ENCODE measurements around the gene GGN. TPM values are rescaled to one million over a fixed set of nuclear protein-coding genes. Genes with fewer than 3 reads are reported as not detected.

GGN gene
- total RNA-seq, 1 experiment from 2014 or later: 1.4 TPM

DNA sequence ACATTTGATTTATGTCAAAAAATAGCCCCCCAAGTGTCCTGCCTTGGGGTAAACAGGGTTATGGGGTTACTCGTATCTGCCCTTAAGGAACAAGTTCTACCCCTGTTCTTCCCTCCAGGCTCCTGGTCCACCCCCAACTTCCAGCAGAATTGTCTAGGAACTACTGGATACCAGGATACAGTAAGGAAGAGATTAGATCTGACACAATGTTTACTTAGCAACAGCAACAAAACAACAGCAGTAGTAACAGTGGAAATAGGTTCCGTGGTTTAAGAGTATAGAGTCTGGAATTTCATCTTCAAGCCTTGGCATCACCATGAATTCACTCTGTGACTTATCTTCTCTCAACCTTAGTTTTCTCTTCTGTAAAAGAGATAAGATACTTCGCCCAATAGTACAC lies 13.3 kb upstream of the GGN start:
- no TSS peak for BruUV-seq (replicated peaks)
- no peaks in the 10 kb centered on the region for H3K4me1 Mint-ChIP-seq (ENCODE audit: insufficient read depth, unreplicated experiment)
- peaks cover 6% of the 10 kb centered on the region for H3K36me3 Mint-ChIP-seq (ENCODE audit: insufficient read depth, unreplicated experiment)
- H3K9me3 Mint-ChIP-seq (ENCODE audit: unreplicated experiment): no peaks in the 10 kb centered on the region
- no peak overlapping the region for H3K4me3 Mint-ChIP-seq (ENCODE audit: unreplicated experiment)
- no peaks in the 10 kb centered on the region for H3K27me3 Mint-ChIP-seq (ENCODE audit: insufficient read depth, unreplicated experiment)
- TF ChIP-seq, protein P1, sequence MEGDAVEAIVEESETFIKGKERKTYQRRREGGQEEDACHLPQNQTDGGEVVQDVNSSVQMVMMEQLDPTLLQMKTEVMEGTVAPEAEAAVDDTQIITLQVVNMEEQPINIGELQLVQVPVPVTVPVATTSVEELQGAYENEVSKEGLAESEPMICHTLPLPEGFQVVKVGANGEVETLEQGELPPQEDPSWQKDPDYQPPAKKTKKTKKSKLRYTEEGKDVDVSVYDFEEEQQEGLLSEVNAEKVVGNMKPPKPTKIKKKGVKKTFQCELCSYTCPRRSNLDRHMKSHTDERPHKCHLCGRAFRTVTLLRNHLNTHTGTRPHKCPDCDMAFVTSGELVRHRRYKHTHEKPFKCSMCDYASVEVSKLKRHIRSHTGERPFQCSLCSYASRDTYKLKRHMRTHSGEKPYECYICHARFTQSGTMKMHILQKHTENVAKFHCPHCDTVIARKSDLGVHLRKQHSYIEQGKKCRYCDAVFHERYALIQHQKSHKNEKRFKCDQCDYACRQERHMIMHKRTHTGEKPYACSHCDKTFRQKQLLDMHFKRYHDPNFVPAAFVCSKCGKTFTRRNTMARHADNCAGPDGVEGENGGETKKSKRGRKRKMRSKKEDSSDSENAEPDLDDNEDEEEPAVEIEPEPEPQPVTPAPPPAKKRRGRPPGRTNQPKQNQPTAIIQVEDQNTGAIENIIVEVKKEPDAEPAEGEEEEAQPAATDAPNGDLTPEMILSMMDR (IDR thresholded peaks at IDR 0.05; ENCODE audit: unreplicated experiment): no peak
- ChIA-PET CTCF (interaction anchor here (0.7 kb wide), 1 partner anchor 1277 kb away, joined by 3 read pairs; no protein-coding TSS in a partner anchor), POLR2A (interaction anchor here (2.8 kb wide), 1 partner anchor 27 kb away, joined by 17 read pairs; the partner anchor contains the start of gene PSMD8)
- no peak for DNase-seq (ENCODE audit: unreplicated experiment)
- intact Hi-C loops (cut with micrococcal nuclease): loop anchor here (10.0 kb wide), 1 partner anchor 156 kb away; no protein-coding TSS in a partner anchor
- no peak overlapping the region for H3K27ac Mint-ChIP-seq (ENCODE audit: low read depth, unreplicated experiment)

DNA sequence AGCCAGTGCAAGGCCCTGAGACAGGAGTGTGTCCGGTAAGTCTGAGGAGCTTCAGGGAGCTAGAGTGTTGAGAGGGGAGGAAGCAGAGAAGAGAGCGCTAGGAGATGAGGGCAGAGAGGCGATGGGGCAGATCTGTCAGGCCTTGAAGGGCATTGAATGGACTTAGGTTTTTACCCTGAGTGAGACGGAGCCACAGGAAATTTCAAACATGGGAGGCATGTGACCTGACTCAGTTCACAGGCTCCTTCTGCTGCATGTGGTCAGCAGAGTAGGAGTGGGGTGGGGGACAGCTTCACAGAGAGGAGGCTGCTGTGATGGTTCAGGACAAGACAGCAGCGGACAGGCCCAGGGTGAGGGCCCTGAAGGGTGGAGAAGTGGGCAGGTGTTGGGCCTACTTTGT lies 12.5 kb upstream of the GGN start:
- no TSS peak for BruUV-seq (replicated peaks)
- Mint-ChIP-seq H3K27me3 (ENCODE audit: insufficient read depth, unreplicated experiment) (no peaks in the 10 kb centered on the region), H3K9me3 (ENCODE audit: unreplicated experiment) (no peaks in the 10 kb centered on the region), H3K27ac (ENCODE audit: low read depth, unreplicated experiment) (no peak overlapping the region), H3K4me1 (ENCODE audit: insufficient read depth, unreplicated experiment) (no peaks in the 10 kb centered on the region), H3K36me3 (ENCODE audit: insufficient read depth, unreplicated experiment) (peaks cover 6% of the 10 kb centered on the region), H3K4me3 (ENCODE audit: unreplicated experiment) (no peak overlapping the region)
- ChIA-PET POLR2A (no interaction called here), CTCF (interaction anchor here (0.7 kb wide), 1 partner anchor 1278 kb away, joined by 3 read pairs; no protein-coding TSS in a partner anchor)
- DNase-seq (ENCODE audit: unreplicated experiment): no peak
- intact Hi-C loops (cut with micrococcal nuclease): loop anchor here (10.0 kb wide), 1 partner anchor 156 kb away; no protein-coding TSS in a partner anchor
- TF ChIP-seq, protein P1 (IDR thresholded peaks at IDR 0.05; ENCODE audit: unreplicated experiment): no peak

DNA sequence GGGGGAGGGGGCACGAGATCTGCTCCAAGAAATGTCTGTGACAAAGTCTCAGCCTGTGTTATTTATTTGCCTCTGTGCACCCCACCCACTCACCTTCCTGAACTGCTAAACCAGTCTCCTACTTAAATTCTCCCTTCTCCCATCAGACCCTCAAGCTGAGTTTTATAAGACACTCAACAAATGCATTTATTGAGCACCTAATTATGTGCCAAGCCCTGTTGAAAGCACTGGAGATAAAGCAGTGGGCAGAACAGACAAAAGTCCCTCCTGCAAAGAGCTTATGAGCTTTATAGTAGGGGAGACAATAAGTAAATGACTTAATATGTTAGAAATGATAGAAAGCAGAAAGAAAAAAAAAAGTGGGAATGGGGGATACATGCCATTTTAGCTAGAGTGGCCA lies 11.7 kb upstream of the GGN start:
- TF ChIP-seq, protein P1 (IDR thresholded peaks at IDR 0.05; ENCODE audit: unreplicated experiment): no peak
- no peak overlapping the region for H3K4me3 Mint-ChIP-seq (ENCODE audit: unreplicated experiment)
- no peaks in the 10 kb centered on the region for H3K4me1 Mint-ChIP-seq (ENCODE audit: insufficient read depth, unreplicated experiment)
- DNase-seq (ENCODE audit: unreplicated experiment): no peak
- no peak overlapping the region for H3K27ac Mint-ChIP-seq (ENCODE audit: low read depth, unreplicated experiment)
- H3K9me3 Mint-ChIP-seq (ENCODE audit: unreplicated experiment): no peaks in the 10 kb centered on the region
- ChIA-PET POLR2A (interaction anchor here (1.6 kb wide), 1 partner anchor 10 kb away, joined by 5 read pairs; no protein-coding TSS in a partner anchor), CTCF (interaction anchor here (0.6 to 0.9 kb wide), 2 partner anchors 532 to 928 kb away, joined by 3 to 4 read pairs; partner anchors contain the start of gene MRPS12)
- no peaks in the 10 kb centered on the region for H3K27me3 Mint-ChIP-seq (ENCODE audit: insufficient read depth, unreplicated experiment)
- intact Hi-C loops (cut with micrococcal nuclease): no loop called here
- no TSS peak for BruUV-seq (replicated peaks)
- peaks cover 6% of the 10 kb centered on the region for H3K36me3 Mint-ChIP-seq (ENCODE audit: insufficient read depth, unreplicated experiment)

DNA sequence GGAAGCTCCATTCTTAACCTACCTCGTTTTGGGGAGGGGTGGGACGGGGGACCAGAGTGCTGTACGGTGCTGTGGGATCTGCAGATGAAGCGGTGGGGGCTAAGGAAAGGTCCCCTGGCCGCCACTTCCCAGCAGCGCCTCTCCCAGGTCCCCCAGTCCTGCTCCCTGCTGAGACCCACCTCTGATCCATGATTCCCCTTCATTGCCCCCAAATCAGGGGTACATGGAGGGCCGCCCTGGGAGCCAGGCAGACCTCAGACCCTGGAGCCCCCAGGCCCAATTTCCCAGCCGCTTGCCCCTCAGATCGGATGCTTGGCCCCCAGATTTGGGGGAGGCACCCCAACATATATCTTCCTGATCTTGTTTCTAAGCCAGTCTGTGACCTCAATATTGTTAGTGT lies 11.2 kb upstream of the GGN start:
- peaks cover 6% of the 10 kb centered on the region for H3K36me3 Mint-ChIP-seq (ENCODE audit: insufficient read depth, unreplicated experiment)
- no TSS peak for BruUV-seq (replicated peaks)
- POLR2A ChIA-PET: interaction anchor here (1.6 kb wide), 1 partner anchor 9 kb away, joined by 5 read pairs; no protein-coding TSS in a partner anchor
- TF ChIP-seq, protein P1 (IDR thresholded peaks at IDR 0.05; ENCODE audit: unreplicated experiment): no peak
- no peak for DNase-seq (ENCODE audit: unreplicated experiment)
- H3K4me3 Mint-ChIP-seq (ENCODE audit: unreplicated experiment): no peak overlapping the region
- no peaks in the 10 kb centered on the region for H3K4me1 Mint-ChIP-seq (ENCODE audit: insufficient read depth, unreplicated experiment)
- no peak overlapping the region for H3K27ac Mint-ChIP-seq (ENCODE audit: low read depth, unreplicated experiment)
- H3K27me3 Mint-ChIP-seq (ENCODE audit: insufficient read depth, unreplicated experiment): no peaks in the 10 kb centered on the region
- intact Hi-C loops (cut with micrococcal nuclease): no loop called here
- H3K9me3 Mint-ChIP-seq (ENCODE audit: unreplicated experiment): no peaks in the 10 kb centered on the region
- CTCF ChIA-PET: interaction anchor here (0.6 to 0.9 kb wide), 2 partner anchors 532 to 928 kb away, joined by 3 to 4 read pairs; partner anchors contain the start of gene MRPS12
